Hematopoietic multipotent progenitor cell treated with erythropoietin and hydrocortisone succinate and interleukin-3 and kit ligand, for 17 days (in vitro differentiated cells): ENCODE data around the gene ZNF497.

Experiments used
- DNase-seq: peaks from one replicate; pipeline ENCODE4 v3.0.0-alpha.2; 2015; ENCODE audit warnings: low spot score

Gene ZNF497

GRCh38 chr19:58367698-58368454 is 5.3 kb upstream of the ZNF497 start:
- no peak for DNase-seq

GRCh38 chr19:58366585-58367430 is 4.3 kb upstream of the ZNF497 start:
- no peak for DNase-seq

GRCh38 chr19:58364146-58364545 is 1.6 kb upstream of the ZNF497 start:
- no peak for DNase-seq

GRCh38 chr19:58361900-58362271 is 665 bp downstream of the ZNF497 start:
- DNase-seq: no peak

- no peak for DNase-seq
Measured at GRCh38 chr19:58357481-58358145, 4.9 kb downstream of the ZNF497 start.

GRCh38 chr19:58356766-58357480 is 5.6 kb downstream of the ZNF497 start:
- DNase-seq: no peak

- DNase-seq: no peak
Measured at GRCh38 chr19:58355908-58356765, 6.4 kb downstream of the ZNF497 start.

GRCh38 chr19:58355215-58355796 is 7.2 kb downstream of the ZNF497 start:
- DNase-seq: no peak

GRCh38 chr19:58354478-58355030 is 8.0 kb downstream of the ZNF497 start:
- no peak for DNase-seq

GRCh38 chr19:58353717-58354477 is 8.7 kb downstream of the ZNF497 start:
- no peak for DNase-seq

GRCh38 chr19:58352760-58353671 is 9.5 kb downstream of the ZNF497 start, which contains the start of gene A1BG:
Gene A1BG, minus strand, starts transcription at chr19:58353492. Its CDS starts 55 bp downstream, at chr19:58353437.
- DNase-seq: no peak

GRCh38 chr19:58351990-58352755 is 10.4 kb downstream of the ZNF497 start:
- no peak for DNase-seq

- no peak for DNase-seq
Measured at GRCh38 chr19:58351558-58351878, 11.0 kb downstream of the ZNF497 start.

GRCh38 chr19:58350871-58351557 is 11.5 kb downstream of the ZNF497 start:
- DNase-seq: no peak

- no peak for DNase-seq
Measured at GRCh38 chr19:58350001-58350861, 12.3 kb downstream of the ZNF497 start.

- no peak for DNase-seq
Measured at GRCh38 chr19:58349590-58349989, 13.0 kb downstream of the ZNF497 start.
